CD14-positive monocyte (primary cell): ENCODE measurements around the gene ZNF608. TPM values are rescaled to one million over a fixed set of nuclear protein-coding genes. Genes with fewer than 3 reads are reported as not detected.
A peak's percentile ranks its signal among the peaks of the same experiment; 100 is the strongest.

Experiments used
- DNase-seq, 3 donors: peaks; one replicate each; pipeline ENCODE4 v3.0.0-alpha.2; 2011 to 2022
- H2AFZ ChIP-seq: 2 replicates; pipeline ENCODE4 v1.6.0; 2012; ENCODE audit warnings: mild to moderate bottlenecking, low read depth, low read length, inconsistent platforms; ENCODE audit not compliant: insufficient read depth, poor library complexity, severe bottlenecking
- H3K27ac ChIP-seq, 2 donors: 1 replicate in 1 of 2; 2 replicates in 1 of 2; pipeline ENCODE4 v1.5.1; 2012 to 2013; ENCODE audit warnings: low read length in 2 of 2, control low read depth in 1 of 2, inconsistent platforms in 1 of 2, low read depth in 1 of 2, mild to moderate bottlenecking in 1 of 2
- H3K27me3 ChIP-seq, 2 donors: one replicate each; pipeline versions ENCODE4 v1.6.0 to v1.6.1; 2011 to 2013; ENCODE audit warnings: low read length in 2 of 2; ENCODE audit not compliant: control insufficient read depth in 2 of 2, insufficient read depth in 2 of 2
- H3K36me3 ChIP-seq, 2 donors: replicated peaks in 1 of 2; 1 replicate in 1 of 2; 2 replicates in 1 of 2; pipeline versions ENCODE4 v1.5.1 to v1.6.1; 2012 to 2013; ENCODE audit warnings: low read length in 2 of 2, control low read depth in 1 of 2, inconsistent platforms in 1 of 2, mild to moderate bottlenecking in 1 of 2; ENCODE audit not compliant: insufficient read depth in 2 of 2, control insufficient read depth in 1 of 2
- H3K4me1 ChIP-seq, 2 donors: 1 replicate in 1 of 2; 2 replicates in 1 of 2; pipeline versions ENCODE4 v1.5.1 to v1.6.1; 2012 to 2013; ENCODE audit warnings: low read length in 2 of 2, control low read depth in 1 of 2, inconsistent platforms in 1 of 2, mild to moderate bottlenecking in 1 of 2, moderate library complexity in 1 of 2; ENCODE audit not compliant: insufficient read depth in 2 of 2, control insufficient read depth in 1 of 2
- H3K4me2 ChIP-seq: replicated peaks from 2 replicates; pipeline ENCODE3; 2012; ENCODE audit warnings: low read length, moderate library complexity, mild to moderate bottlenecking; ENCODE audit not compliant: poor library complexity, severe bottlenecking; ENCODE audit errors: extremely low read depth
- H3K4me3 ChIP-seq, 3 experiments: fragments of 200-600 bp in 1 of 3; sonication (generic) in 1 of 3; replicated peaks in 1 of 3; 1 replicate in 2 of 3; 2 replicates in 1 of 3; pipeline ENCODE4 v1.5.1; 2011 to 2013; ENCODE audit warnings: low read length in 3 of 3, mild to moderate bottlenecking in 3 of 3, control low read depth in 2 of 3, low read depth in 2 of 3, inconsistent platforms in 1 of 3, moderate library complexity in 1 of 3
- H3K79me2 ChIP-seq: 2 replicates; pipeline ENCODE4 v1.6.0; 2012; ENCODE audit warnings: mild to moderate bottlenecking, control low read depth, inconsistent platforms, low read length, moderate library complexity; ENCODE audit not compliant: insufficient read depth
- H3K9ac ChIP-seq: 2 replicates; pipeline ENCODE4 v1.6.0; 2017; ENCODE audit warnings: low read length, mild to moderate bottlenecking; ENCODE audit not compliant: insufficient read depth, poor library complexity, severe bottlenecking
- H3K9me3 ChIP-seq, 2 donors: replicated peaks in 1 of 2; 1 replicate in 1 of 2; 2 replicates in 1 of 2; pipeline versions ENCODE4 v1.5.1 to v1.6.1; 2012 to 2013; ENCODE audit warnings: low read length in 2 of 2, control low read depth in 1 of 2; ENCODE audit not compliant: control insufficient read depth in 1 of 2, insufficient read depth in 1 of 2
- H4K20me1 ChIP-seq: 2 replicates; pipeline ENCODE4 v1.6.0; 2012; ENCODE audit warnings: mild to moderate bottlenecking, low read length, control low read depth, moderate library complexity; ENCODE audit not compliant: insufficient read depth
- H3K27ac Mint-ChIP-seq, 7 donors: one replicate each; pipeline ENCODE4 v1.8.0; 2020; ENCODE audit warnings: mild to moderate bottlenecking in 7 of 7, mixed read lengths in 7 of 7, moderate library complexity in 6 of 7, inconsistent platforms in 2 of 7
- H3K27me3 Mint-ChIP-seq, 3 donors: one replicate each; pipeline ENCODE4 v1.8.0; 2021 to 2022; ENCODE audit warnings: low read depth in 3 of 3, mild to moderate bottlenecking in 3 of 3, mixed read lengths in 3 of 3, moderate library complexity in 3 of 3, inconsistent platforms in 1 of 3
- H3K36me3 Mint-ChIP-seq, 2 donors: one replicate each; pipeline ENCODE4 v1.8.0; 2020; ENCODE audit warnings: mixed read lengths in 2 of 2, inconsistent platforms in 1 of 2, mild to moderate bottlenecking in 1 of 2
- H3K4me1 Mint-ChIP-seq: one replicate; pipeline ENCODE4 v1.8.0; 2020; ENCODE audit warnings: mild to moderate bottlenecking, mixed read lengths
- H3K4me3 Mint-ChIP-seq, 2 donors: one replicate each; pipeline ENCODE4 v1.8.0; 2020; ENCODE audit warnings: mild to moderate bottlenecking in 2 of 2, mixed read lengths in 2 of 2, moderate library complexity in 1 of 2
- H3K9me3 Mint-ChIP-seq, 7 donors: one replicate each; pipeline ENCODE4 v1.8.0; 2020 to 2022; ENCODE audit warnings: mixed read lengths in 7 of 7, mild to moderate bottlenecking in 6 of 7, moderate library complexity in 6 of 7, inconsistent platforms in 2 of 7
- WGBS: methylation state at CpG from one replicate; pipeline ENCODE4 v1.1.5; 2013; ENCODE audit warnings: missing lambda C conversion rate; ENCODE audit not compliant: insufficient coverage; 5-methylcytosine and 5-hydroxymethylcytosine counted together
- intact Hi-C, 2 donors: fragments of 100-400 bp; cut with micrococcal nuclease; formaldehyde crosslinking; loops; one replicate each; pipeline versions ENCODE4 v1.15.0 to v1.15.1; 2023
- polyA plus RNA-seq, 3 donors: library from polyadenylated mRNA; depleted of rRNA in 1 of 3; unstranded in 2 of 3; stranded (reverse) in 1 of 3; fragments of 300-500 nt in 2 of 3; fragments of >200 nt in 1 of 3; fragmentation: Illumina TruSeq in 2 of 3; gene quantifications; 1 replicate in 2 of 3; 2 replicates in 1 of 3; pipeline ENCODE4 v1.2.3, GENCODE V29; 2012 to 2021
- TF ChIP-seq, protein P1 (sequence below): fragments of 200-600 bp; IDR thresholded peaks from one replicate; pipeline ENCODE4 v1.8.0; 2022; ENCODE audit warnings: antibody characterized with exemption, mild to moderate bottlenecking

ZNF608 gene
- polyA plus RNA-seq, 3 donors: 0.05 TPM; not detected in 2

DNA sequence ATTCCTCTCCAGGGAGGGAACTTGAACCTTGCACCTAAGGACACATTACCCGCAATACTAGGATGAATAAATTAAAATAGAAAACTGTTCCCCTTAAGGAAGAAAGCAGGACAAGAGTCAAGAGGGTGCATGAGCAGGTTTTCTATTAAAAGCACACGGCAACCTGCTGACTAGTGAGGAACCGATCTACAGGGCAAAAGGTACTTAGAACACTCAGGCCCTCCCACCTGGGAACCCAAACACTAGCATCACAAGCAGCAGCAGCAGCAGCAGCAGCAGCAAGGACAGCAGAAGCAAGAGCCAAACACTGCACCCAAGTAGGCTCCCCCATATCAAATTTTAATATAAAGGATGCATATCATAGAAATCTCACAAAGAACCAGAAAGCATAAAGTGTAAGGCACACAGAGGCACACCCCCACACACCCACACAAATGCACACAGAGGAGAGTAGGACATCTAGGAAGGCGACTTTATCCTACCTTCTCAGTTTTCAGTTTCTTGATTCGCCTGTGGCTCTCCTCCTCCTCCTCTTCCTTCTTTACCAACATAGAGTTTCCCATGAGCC, 2.8 kb downstream of the ZNF608 start:
- peak overlapping the region; percentile 70 for H3K4me2 ChIP-seq
- no peak overlapping the region for H3K27ac Mint-ChIP-seq
- TF ChIP-seq, protein P1, sequence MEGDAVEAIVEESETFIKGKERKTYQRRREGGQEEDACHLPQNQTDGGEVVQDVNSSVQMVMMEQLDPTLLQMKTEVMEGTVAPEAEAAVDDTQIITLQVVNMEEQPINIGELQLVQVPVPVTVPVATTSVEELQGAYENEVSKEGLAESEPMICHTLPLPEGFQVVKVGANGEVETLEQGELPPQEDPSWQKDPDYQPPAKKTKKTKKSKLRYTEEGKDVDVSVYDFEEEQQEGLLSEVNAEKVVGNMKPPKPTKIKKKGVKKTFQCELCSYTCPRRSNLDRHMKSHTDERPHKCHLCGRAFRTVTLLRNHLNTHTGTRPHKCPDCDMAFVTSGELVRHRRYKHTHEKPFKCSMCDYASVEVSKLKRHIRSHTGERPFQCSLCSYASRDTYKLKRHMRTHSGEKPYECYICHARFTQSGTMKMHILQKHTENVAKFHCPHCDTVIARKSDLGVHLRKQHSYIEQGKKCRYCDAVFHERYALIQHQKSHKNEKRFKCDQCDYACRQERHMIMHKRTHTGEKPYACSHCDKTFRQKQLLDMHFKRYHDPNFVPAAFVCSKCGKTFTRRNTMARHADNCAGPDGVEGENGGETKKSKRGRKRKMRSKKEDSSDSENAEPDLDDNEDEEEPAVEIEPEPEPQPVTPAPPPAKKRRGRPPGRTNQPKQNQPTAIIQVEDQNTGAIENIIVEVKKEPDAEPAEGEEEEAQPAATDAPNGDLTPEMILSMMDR: no peak
- WGBS: 17% methylated on average over 3 of the region's 5 CpGs
- H3K4me3 Mint-ChIP-seq: no peak overlapping the region
- H3K9me3 ChIP-seq: no peaks in the 10 kb centered on the region
- intact Hi-C loops: loop anchor here in 1 of 2 donors (10.0 kb wide), 1 partner anchor 99 kb away; no protein-coding TSS in a partner anchor
- peaks cover 2 to 4% of the 10 kb centered on the region in 2 donors for H3K36me3 Mint-ChIP-seq
- H3K27me3 Mint-ChIP-seq: peaks cover 2 to 13% (median 10%) of the 10 kb centered on the region in 3 donors
- H3K36me3 ChIP-seq: no peaks in the 10 kb centered on the region
- peaks cover 15 to 28% of the 10 kb centered on the region in 2 donors for H3K27me3 ChIP-seq
- DNase-seq: no peak
- H3K9me3 Mint-ChIP-seq: peaks cover 0 to 3% (median 0%) of the 10 kb centered on the region in 7 donors
- H4K20me1 ChIP-seq: no peaks in the 10 kb centered on the region
- H3K79me2 ChIP-seq: no peaks in the 10 kb centered on the region
- no peak overlapping the region for H3K27ac ChIP-seq
- peaks cover 33% of the 10 kb centered on the region for H3K4me1 Mint-ChIP-seq
- H2AFZ ChIP-seq: peak overlapping the region; percentile 73
- peak overlapping the region in 2 of 3 experiments; percentile 17 to 59 for H3K4me3 ChIP-seq
- H3K4me1 ChIP-seq: peaks cover 42 to 45% of the 10 kb centered on the region in 2 donors
- H3K9ac ChIP-seq: no peak overlapping the region

DNA sequence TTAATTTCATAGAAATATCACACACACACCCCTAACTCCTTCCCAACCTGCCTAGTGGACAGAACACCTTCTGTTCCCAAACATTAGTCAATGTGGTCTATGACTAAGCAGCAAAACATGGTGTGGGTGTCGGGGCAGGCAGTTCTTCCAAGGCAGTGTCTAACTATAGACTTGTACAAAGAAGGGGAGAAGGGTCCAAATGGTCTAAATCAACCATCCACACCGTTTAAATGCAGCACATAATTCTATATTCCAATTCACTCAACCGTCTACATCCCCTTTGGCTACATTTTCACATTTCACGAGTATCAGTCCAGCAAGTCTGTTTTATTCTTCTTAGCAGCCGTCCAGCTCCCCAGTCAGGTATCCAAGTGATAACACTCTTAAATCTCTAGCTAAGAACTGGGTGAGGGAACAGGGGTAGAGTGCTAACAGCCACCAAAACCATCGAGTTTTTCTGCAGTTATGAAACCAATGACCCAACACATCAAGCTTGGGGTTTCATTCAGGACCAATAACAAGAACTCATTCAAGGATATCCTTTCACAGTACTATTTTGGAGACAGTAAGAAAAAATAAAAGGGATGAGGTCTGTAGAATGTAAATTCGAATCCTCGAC, 3.3 kb downstream of the ZNF608 start:
- intact Hi-C loops: loop anchor here in 1 of 2 donors (10.0 kb wide), 1 partner anchor 98 kb away; no protein-coding TSS in a partner anchor
- Mint-ChIP-seq H3K27ac (no peak overlapping the region), H3K9me3 (peaks cover 0 to 3% (median 0%) of the 10 kb centered on the region in 7 donors), H3K4me3 (no peak overlapping the region), H3K4me1 (peaks cover 28% of the 10 kb centered on the region), H3K27me3 (peaks cover 2 to 13% (median 10%) of the 10 kb centered on the region in 3 donors), H3K36me3 (peaks cover 2 to 4% of the 10 kb centered on the region in 2 donors)
- Histone ChIP-seq H3K27me3 (peaks cover 15 to 28% of the 10 kb centered on the region in 2 donors), H2AFZ (no peak overlapping the region), H4K20me1 (no peaks in the 10 kb centered on the region), H3K4me3 (no peak overlapping the region), H3K9me3 (no peaks in the 10 kb centered on the region), H3K9ac (no peak overlapping the region), H3K36me3 (no peaks in the 10 kb centered on the region), H3K4me2 (no peak overlapping the region), H3K4me1 (peaks cover 36 to 39% of the 10 kb centered on the region in 2 donors), H3K27ac (no peak overlapping the region), H3K79me2 (no peaks in the 10 kb centered on the region)
- no peak for DNase-seq
- 100% methylated on average over 1 of the region's 8 CpGs for WGBS
- TF ChIP-seq, protein P1: no peak
